C4-2B (cell line): ENCODE results near the gene AGO4.

ENCODE experiments used
- H3K27ac ChIP-seq: fragments of 450-650 bp; 2 replicates; pipeline ENCODE4 v1.5.1; 2017
- CTCF ChIP-seq: fragments of 450-650 bp; conservative IDR thresholded peaks from 2 replicates; pipeline ENCODE4 v1.5.1; 2017; ENCODE audit warnings: mild to moderate bottlenecking
- ZFX ChIP-seq: fragments of 450-650 bp; IDR thresholded peaks from 2 replicates; pipeline ENCODE4 v1.6.1; 2017

The AGO4 gene

GRCh38 chr1:35894656-35895055 is 86.8 kb downstream of the AGO4 start:
- TF ChIP-seq CTCF (no peak), ZFX (no peak)
- no peak overlapping the region for H3K27ac ChIP-seq

GRCh38 chr1:35899941-35900340 is 92.1 kb downstream of the AGO4 start:
- TF ChIP-seq CTCF (no peak), ZFX (no peak)
- no peak overlapping the region for H3K27ac ChIP-seq

GRCh38 chr1:35901235-35901634 is 93.4 kb downstream of the AGO4 start:
- TF ChIP-seq CTCF (no peak), ZFX (no peak)
- H3K27ac ChIP-seq: no peak overlapping the region

- H3K27ac ChIP-seq: no peak overlapping the region
- TF ChIP-seq CTCF: no peak
Measured at GRCh38 chr1:35902671-35903070, 94.9 kb downstream of the AGO4 start.
